GM19239 (cell line): Measurements from ENCODE around the gene MRE11.
"Not testable (repeated sequence)": the region's sequence is repeated elsewhere in the genome, so short reads cannot be mapped to it uniquely, and the experiment has no call there.

Experiments used
- DNase-seq: peaks from one replicate; pipeline ENCODE4 v3.0.0; 2011; ENCODE audit warnings: low spot score; ENCODE audit not compliant: insufficient read length
- FAIRE-seq: peaks from 2 replicates; lab custom pipeline; 2011; peaks lifted over from hg19 to GRCh38; lab: Jason Lieb, UNC

MRE11 gene

DNA sequence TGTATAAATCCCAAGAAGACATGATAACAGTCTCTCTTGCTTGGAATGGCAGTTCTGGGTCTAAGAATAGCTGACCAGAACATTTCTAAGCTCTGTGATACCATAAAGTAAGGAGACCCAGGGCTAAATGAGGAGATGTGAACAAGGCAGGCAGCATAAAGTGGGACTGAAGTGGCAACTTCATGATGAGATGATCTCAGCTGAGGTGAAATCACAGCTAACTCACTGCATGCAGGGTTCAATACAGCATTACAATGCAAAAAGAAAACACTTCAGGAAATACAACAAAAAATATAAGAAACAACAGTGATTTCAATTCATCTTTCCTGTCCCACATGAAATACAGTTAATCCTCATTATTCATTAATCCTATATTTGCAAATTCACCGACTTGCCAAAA is 44.6 kb downstream of the MRE11 start:
- FAIRE-seq, result no peak
- no peak for DNase-seq

DNA sequence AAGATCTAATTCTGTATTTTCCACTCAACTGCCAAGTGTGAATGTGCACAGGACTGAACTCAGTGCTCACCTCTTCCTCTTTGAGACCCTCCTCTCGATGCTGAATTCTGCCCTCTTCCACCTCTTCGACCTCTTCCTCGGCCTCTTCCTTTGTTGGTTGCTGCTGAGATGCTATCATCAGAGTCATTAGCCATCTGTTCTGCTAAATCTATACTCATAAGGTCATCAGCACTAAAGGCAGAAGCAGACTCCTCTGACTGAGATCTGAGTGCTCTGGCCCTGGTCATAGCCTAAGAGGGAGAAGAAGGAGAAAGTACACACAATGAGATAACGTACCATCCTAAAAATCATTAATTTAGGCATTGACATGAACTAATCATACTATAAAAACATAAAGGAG is 46.5 kb downstream of the MRE11 start:
- FAIRE-seq (no peak), DNase-seq (no peak)

DNA sequence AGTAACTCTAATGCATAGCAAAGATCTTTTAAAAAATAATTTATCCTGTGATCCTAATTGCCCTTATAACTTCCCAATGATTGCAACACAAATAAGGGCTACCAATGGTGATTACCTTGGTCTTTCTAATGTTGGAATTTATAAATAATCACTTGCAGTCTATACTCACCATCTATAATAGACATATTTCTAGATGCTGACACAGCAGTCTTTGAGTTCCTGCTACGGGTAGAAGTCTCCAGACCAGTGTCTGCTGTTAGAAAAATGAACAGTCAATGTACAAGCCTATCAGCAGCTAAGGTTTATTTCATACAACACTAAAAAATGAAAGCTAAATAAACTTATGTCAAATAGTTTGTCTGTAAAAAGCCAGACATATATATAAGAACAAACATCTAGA is 48.0 kb downstream of the MRE11 start:
- no peak for DNase-seq

DNA sequence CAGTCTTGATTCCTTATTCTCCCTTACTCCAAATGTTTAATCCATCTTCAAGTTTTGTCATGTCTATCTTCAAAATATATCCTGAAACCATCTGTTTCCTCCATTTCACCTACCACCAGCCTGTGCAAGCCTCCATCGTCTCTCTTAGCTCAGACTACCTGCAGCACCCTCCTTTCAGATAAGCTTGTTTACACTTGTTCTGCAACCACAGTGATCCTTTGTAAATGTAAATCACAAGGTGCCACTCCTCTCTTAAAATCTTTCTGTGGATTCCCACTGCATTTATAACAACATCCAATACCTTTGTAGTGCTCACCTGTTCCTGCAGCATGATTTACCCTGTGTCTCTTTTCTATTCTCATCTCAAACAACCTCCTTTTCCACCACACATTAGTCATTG is 60.6 kb downstream of the MRE11 start:
- DNase-seq (no peak), FAIRE-seq (no peak)

More for the DNA sequence above, 48.0 kb downstream of the MRE11 start:
- FAIRE-seq, result no peak

DNA sequence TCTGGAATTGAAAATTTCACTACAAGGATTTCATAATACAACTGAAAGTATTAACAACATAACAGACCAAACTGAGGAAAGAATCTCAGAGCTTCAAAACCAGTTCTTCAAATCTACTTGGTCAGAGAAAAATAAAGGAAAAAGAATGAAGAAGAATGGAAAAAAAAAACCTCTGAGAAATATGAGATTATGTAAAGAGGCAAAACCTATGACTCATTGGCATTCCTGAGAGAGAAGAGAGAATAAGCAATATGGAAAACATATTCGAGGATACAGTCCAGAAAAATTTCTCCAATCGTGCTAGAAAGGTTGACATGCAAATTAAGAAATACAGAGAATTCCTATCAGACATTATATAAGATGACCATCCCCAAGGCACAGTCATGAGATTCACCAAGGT is 69.0 kb downstream of the MRE11 start:
- no peak for FAIRE-seq
- no peak for DNase-seq

DNA sequence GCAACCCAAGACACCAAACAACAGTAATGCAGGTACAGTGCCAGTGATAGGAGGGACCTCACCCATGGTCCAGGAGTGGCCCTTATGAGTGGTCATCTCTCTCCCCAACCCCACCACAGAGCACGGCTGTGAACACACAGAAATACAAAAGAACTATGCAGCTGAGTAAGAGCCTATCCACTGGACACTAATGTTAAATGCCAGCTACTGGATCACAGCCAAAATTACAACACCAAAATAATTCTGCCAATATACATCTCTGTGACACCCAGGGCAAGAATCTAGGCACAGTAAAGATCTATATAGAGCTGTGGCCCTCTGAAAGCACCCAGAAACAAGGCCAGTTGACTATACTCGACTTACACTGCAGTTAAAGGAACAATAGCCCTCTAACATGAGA is 69.6 kb downstream of the MRE11 start:
- DNase-seq (no peak), FAIRE-seq (no peak)

DNA sequence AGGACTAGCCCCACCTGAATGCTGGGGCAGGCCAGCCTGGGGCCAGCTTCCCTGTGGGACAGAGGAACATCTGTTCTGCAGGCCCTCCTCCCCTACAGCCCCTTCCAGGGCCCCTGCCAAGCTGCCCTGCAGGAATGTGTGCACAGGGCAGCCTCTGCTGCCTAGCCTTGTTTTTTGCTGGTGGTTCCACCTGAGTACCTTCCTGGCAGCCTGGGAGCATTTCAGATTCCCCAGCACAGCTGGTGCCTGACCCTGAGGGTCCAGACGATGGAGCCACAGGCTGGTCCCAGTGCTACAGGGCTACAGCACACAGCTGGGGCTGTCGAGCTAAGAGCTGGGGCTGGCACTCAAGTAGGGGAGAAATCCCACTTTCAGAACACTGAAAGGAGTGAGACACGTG is 70.1 kb downstream of the MRE11 start:
- DNase-seq, result no peak
- FAIRE-seq, result no peak

DNA sequence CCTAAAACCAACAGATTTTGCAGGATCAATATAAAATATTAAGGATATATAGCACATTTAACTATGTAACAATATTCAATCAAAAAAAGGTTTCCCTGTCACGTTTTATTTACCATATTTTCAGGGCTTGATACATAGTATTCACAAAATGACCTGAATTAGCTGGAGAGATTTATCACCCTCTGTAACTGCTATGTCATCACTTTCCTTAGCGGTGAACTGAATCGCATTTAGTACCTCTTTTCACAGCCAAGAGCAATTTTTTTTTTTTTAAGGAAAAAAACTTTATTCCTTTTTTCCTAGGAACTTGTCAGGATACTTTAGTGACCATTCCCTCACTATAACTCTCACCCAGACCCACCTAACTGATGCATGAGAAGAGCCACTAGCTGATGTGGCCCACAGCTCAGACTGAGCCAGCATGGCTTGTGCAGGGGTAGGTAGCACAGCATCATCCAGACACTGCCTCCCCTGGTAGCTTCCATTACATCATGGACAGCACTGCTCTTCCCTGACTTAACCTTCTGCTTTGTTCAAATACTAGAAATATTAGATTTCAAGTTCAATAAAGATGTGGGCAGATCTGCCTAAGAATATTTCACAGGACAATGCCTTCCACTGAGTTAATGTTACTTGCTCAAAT is 75.4 kb downstream of the MRE11 start:
- FAIRE-seq, result no peak
- DNase-seq, result no peak

DNA sequence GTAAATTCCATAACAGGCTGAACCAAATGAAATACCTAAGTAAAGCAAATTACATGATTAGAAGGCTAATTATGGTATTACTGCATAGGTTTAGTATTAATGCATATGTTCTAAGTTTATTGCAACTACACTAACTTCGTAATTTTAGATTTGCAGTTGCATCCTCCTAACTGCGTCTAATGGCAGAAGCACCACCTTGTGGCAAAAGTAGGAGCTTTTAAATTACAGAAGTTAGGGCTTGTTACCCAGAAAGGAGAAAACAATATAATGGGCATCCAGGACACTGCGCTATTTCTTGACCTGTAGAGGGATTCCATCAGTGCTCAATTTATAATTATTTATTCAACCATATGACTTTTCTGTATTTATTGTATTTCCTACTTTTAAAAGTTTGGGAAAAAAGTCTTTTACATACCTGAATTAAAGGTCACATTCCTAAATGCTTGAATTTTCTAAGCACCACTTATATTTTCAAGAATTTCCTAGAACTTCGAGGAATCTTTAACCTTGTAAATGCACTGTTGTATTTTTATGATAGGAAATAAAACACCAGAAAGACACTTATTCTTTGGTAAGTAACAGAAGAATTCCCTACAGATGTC is 76.2 kb downstream of the MRE11 start:
- no peak for FAIRE-seq
- no peak for DNase-seq

DNA sequence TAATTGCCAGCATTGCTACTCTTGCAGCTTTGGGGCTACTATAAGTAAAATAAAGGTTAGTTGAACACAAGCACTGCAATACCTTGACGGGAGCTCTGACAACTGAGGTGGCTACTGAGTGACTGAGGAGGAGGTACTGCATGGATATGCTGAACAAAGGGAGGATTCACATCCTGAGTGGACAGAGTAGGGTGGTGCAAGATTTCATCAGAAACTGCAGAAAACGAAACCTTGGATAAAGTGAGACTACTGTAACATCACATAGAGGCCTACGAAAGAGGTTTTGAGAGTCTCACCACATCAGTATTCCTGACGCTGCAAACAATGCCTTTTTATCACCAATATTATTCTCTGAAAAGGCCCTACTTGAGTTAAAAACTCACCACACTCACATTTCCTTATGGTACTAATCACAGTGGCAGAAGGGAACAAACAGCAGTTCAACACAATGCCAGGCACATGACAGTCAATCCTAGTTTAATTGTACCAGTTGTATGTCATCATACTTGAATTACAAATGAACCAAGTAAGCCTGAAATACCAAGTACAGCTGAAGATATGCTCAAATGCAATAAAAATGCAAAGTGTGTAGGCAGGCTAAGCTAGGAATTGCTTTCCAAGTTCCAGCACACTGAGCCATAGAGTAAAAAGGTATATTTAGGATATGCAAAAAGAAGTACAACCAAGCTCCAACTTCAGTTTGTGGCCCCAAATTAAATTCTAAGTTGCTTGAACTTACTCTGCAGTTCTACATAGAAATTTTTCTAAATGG is 88.4 kb downstream of the MRE11 start:
- FAIRE-seq (no peak), DNase-seq (no peak)

DNA sequence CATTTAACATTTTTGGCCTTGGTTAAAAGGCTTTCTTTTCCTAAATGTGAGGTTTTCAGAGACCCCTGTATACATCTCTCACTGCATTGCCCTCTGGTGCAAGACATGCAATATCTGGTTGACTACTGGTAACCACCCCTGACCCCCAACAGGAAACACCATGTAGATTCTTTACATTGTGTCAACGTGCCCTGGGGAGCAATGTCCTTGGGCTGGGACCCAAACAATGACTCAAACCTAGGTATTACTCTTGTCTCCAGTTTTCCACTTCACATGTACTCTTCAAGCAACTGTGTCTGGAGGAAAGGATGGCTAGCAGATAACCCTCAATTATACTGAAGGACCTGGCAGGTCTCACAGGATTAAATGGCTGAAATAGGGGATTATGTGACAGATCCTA is 91.3 kb downstream of the MRE11 start:
- DNase-seq (no peak), FAIRE-seq (no peak)

DNA sequence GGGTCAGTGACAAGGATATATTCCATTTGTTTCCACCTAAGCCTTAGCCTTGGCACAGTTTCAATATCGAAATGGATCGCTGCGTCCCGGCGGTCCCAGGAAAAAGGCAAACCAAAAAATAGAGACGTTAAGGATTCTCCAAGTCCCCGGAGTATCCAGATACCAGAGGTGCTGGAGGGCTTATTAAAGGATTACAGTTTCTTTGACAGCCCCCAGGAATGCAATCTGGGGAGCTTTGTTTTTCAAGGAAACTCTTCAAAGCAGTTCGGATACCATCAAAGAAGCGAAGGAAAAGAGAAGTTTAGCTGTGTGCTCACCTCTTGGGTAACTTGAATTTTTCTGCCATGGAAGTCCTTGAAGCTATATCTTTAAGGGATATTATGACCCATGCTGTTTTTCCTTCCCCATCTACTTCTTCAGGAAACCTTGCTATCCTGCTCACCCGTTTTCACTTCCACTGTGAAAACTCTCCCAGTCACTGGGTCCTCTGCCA is 91.8 kb downstream of the MRE11 start:
- DNase-seq (no peak), FAIRE-seq (no peak)

DNA sequence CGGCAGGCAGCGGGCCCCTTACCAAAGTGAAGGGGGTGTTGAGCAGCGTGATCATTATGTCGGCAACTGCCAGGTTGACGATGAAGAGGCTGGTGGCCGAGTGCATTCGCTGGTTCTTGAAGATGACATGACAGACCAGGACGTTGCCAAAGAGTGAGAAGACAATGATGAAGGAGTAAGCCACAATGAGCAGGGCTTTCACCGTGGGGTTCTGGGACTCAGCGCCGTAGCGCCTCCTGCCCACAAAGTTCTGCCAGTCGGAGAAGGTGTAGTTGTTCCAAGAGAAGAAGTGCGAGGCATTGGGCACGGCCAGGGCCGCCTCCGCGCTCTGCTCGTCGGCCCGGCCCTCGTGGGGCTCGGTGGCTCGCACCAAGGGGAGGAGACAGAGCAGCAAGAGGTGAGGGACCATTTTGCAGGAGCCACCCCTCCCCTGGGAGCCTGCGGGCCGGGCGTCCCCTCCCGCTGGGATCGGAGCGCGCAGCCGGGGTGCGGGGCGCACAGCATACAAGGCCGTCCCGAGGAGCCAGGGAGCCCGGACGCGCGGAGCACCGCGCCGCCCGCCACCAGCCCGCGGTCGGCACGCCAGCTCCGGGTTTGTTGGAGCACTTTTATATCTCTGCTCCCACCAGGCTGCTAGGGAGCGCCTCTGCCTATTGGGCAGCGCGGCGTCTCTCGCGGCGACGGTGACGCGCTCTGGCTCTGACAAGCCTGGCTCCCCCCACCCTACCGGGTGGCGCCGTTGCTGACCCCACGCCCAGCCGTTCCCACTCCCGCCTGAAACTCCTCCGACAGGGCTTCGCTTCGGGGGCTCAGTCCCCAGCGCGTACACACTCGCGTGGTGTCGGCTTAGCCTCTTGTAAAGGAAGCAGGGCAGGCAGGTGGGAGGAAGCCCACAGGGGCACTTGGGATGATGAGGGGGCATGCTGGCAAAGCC is 92.5 kb downstream of the MRE11 start, which contains the start of gene GPR83:
GPR83 (minus strand) TSS at position 581 of the 934 bp plus-strand sequence; CDS start at position 409, 172 bp downstream.
- DNase-seq (no peak), FAIRE-seq (no peak)

DNA sequence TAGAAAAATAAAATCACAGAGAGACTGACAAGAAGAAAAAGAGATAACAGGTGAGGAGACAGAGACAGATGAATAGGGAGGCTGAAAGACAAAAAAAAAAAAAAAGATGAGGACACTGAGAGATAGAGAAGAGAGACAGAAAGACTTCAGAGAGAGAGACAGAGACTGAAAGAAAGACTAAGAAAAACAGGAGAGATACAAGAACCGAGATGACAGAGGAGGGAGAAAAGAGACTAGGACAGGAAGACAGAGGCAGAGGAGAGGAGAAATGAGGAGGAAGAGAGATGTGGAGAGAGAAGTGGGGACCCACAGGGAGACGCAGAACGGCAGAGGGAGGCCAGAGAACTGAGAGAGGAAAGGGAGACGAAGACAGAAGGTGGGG is 93.2 kb downstream of the MRE11 start:
- FAIRE-seq (no peak), DNase-seq (no peak)

DNA sequence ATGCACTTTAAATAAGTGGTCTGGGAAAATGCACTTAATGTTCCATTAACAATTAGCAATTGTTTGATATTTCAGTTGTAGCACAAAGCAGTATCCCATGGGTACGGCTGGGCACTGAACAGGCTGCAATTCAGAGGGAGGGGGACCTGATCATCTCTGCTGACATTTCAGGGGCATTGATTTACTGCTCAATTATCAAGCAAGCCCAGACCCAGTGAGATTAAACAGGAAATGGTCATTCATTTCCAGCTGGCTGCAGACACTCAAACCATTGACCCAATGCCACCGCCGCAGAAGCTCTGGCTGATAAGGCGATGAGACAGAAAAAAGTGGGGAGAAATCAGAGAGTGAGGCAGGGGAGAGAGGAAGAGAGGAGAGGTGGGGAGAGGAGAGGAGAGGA is 93.6 kb downstream of the MRE11 start:
- FAIRE-seq, result no peak
- no peak for DNase-seq

DNA sequence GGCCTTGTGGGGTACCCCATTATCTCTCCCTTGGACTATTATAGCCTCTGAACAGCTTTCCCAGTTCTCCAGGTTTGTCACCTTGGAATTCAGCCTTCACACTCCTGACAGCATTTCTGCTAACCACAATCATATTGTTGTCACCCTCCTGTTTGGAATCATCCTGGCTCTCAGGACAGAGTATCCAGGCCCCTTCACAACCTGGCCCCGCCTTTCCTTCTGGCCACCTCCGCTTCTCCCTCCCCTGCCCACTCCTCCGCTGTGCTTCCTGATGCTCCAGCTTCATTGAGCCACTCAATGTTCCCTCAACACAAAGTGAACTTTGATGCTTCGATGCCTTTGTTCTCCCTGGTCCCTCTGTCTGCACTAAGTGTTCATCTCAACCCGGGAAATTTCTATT is 95.5 kb downstream of the MRE11 start:
- DNase-seq, result no peak
- FAIRE-seq, result no peak

DNA sequence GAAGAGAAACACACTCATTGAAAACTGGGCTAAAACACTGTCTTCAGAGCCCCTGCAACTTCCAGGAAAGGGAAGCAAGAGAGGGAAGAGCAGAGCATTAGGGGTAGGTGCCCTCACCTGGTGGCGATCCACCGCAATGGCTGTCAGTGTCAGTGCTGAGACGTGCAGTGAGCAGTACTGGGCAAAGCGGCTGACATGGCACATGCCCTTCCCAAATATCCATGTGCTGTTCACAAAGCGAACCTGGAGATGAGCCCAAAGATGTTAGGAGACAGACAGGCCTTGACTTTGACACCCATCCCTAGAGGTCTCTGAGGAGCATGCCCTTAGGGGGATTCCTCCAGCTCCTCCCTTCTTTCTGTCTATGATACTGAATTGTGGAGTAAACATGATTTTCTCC is 97.4 kb downstream of the MRE11 start:
- DNase-seq (no peak), FAIRE-seq (no peak)

DNA sequence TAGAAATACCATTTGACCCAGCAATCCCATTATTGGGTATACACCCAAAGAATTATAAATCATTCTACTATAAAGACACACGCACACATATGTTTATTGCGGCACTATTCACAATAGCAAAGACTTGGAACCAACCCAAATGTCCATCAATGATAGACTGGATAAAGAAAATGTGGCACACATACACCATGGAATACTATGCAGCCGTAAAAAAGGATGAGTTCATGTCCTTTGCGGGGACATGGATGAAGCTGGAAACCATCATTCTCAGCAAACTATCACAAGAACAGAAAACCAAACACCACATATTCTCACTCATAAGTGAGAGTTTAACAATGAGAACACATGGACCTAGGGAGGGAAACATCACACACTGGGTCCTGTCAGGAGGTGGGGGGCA is 101.7 kb downstream of the MRE11 start:
- not testable (repeated sequence) for FAIRE-seq

DNA sequence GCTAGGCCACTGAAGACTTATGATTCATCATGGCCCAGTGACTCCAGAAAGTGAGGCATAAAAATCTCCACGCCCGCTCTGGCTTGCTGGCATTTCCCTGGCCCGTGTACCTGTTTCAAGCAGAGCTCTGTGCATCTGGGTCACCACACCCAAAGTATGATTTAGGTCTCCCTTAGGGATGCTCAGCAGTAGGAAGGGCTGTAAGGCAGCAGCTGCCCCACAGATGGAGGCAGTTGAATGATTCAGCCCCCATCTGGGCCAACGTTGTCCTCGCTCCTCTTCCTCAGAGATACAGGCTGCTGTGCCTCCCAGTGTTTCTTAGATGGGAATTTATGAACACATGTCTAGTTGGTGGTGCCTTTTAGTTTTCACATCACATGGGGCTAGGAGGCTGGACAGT is 114.0 kb downstream of the MRE11 start:
- FAIRE-seq (no peak), DNase-seq (no peak)

More for the DNA sequence above, 101.7 kb downstream of the MRE11 start:
- DNase-seq, result not testable (repeated sequence)

DNA sequence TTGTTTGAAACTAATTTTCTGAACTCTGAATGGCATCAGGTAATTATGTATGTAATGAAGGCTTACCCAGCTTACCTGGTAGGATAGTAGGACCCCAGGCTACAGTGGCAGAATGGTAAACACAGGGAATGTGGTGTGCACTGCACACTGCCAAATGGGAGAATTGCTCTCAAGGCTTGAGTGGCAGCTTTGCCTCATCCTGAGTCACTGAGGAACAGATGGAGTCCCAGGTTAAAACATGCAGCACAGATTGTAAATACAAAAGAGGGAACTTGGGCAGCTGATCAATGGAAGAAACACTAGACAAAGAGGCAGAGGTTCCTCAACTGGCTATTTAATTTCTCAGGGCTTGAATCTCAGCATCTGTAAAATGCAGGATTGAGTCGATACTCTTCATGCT is 116.8 kb downstream of the MRE11 start:
- no peak for DNase-seq
- FAIRE-seq, result no peak
